Measurements from ENCODE around the gene ERBB4. TPM values are rescaled to one million over a fixed set of nuclear protein-coding genes. Genes with fewer than 3 reads are reported as not detected.

The ERBB4 gene
- polyA plus RNA-seq, 4 donors, result 0.04 to 0.13 TPM; not detected in 2

- no peaks in the 10 kb centered on the region for H3K27me3 ChIP-seq (ENCODE audit: control insufficient read depth in 3 of 3, insufficient read depth in 3 of 3, low read length in 3 of 3)
- H3K9me3 ChIP-seq (ENCODE audit: control insufficient read depth in 2 of 2, insufficient read depth in 1 of 2, low read depth in 1 of 2, low read length in 1 of 2), result no peaks in the 10 kb centered on the region
- DNase-seq, result no peak
- no peaks in the 10 kb centered on the region for H3K36me3 ChIP-seq (ENCODE audit: control insufficient read depth in 3 of 3, insufficient read depth in 2 of 3, low read depth in 1 of 3, low read length in 3 of 3)
- no peak for FAIRE-seq
- H3K27ac ChIP-seq (ENCODE audit: low read depth in 1 of 3, low read length in 2 of 3), result no peak overlapping the region
- WGBS, 3 donors, result 32 to 38% (median 36%) methylated on average over 3 of the region's 3 CpGs
- H3K4me3 ChIP-seq (ENCODE audit: low read depth in 1 of 3, low read length in 3 of 3), result no peak overlapping the region
- no peaks in the 10 kb centered on the region for H3K4me1 ChIP-seq (ENCODE audit: control insufficient read depth in 3 of 3, insufficient read depth in 2 of 3, low read depth in 1 of 3, low read length in 2 of 3)
Measured at GRCh38 chr2:211931314-211931713, 607.3 kb downstream of the ERBB4 start.

GRCh38 chr2:211930331-211930730, 608.3 kb downstream of the ERBB4 start:
- no peak for FAIRE-seq
- Histone ChIP-seq H3K27me3 (ENCODE audit: control insufficient read depth in 3 of 3, insufficient read depth in 3 of 3, low read length in 3 of 3) (no peaks in the 10 kb centered on the region), H3K36me3 (ENCODE audit: control insufficient read depth in 3 of 3, insufficient read depth in 2 of 3, low read depth in 1 of 3, low read length in 3 of 3) (no peaks in the 10 kb centered on the region), H3K4me3 (ENCODE audit: low read depth in 1 of 3, low read length in 3 of 3) (no peak overlapping the region), H3K4me1 (ENCODE audit: control insufficient read depth in 3 of 3, insufficient read depth in 2 of 3, low read depth in 1 of 3, low read length in 2 of 3) (no peaks in the 10 kb centered on the region), H3K9me3 (ENCODE audit: control insufficient read depth in 2 of 2, insufficient read depth in 1 of 2, low read depth in 1 of 2, low read length in 1 of 2) (no peaks in the 10 kb centered on the region), H3K27ac (ENCODE audit: low read depth in 1 of 3, low read length in 2 of 3) (no peak overlapping the region)
- DNase-seq, result no peak
- 23 to 45% (median 32%) methylated on average over 4 of the region's 4 CpGs for WGBS, 3 donors

- no peaks in the 10 kb centered on the region for H3K27me3 ChIP-seq (ENCODE audit: control insufficient read depth in 3 of 3, insufficient read depth in 3 of 3, low read length in 3 of 3)
- WGBS, 3 donors, result 24 to 57% (median 47%) methylated on average over 8 of the region's 8 CpGs
- no peak for FAIRE-seq
- no peak overlapping the region for H3K4me3 ChIP-seq (ENCODE audit: low read depth in 1 of 3, low read length in 3 of 3)
- H3K4me1 ChIP-seq (ENCODE audit: control insufficient read depth in 3 of 3, insufficient read depth in 2 of 3, low read depth in 1 of 3, low read length in 2 of 3), result no peaks in the 10 kb centered on the region
- H3K9me3 ChIP-seq (ENCODE audit: control insufficient read depth in 2 of 2, insufficient read depth in 1 of 2, low read depth in 1 of 2, low read length in 1 of 2), result no peaks in the 10 kb centered on the region
- no peaks in the 10 kb centered on the region for H3K36me3 ChIP-seq (ENCODE audit: control insufficient read depth in 3 of 3, insufficient read depth in 2 of 3, low read depth in 1 of 3, low read length in 3 of 3)
- H3K27ac ChIP-seq (ENCODE audit: low read depth in 1 of 3, low read length in 2 of 3), result no peak overlapping the region
- no peak for DNase-seq
Measured at GRCh38 chr2:211928201-211928600, 610.4 kb downstream of the ERBB4 start.

- H3K9me3 ChIP-seq (ENCODE audit: control insufficient read depth in 2 of 2, insufficient read depth in 1 of 2, low read depth in 1 of 2, low read length in 1 of 2), result no peaks in the 10 kb centered on the region
- H3K27ac ChIP-seq (ENCODE audit: low read depth in 1 of 3, low read length in 2 of 3), result no peak overlapping the region
- H3K4me3 ChIP-seq (ENCODE audit: low read depth in 1 of 3, low read length in 3 of 3), result no peak overlapping the region
- DNase-seq, result no peak
- H3K27me3 ChIP-seq (ENCODE audit: control insufficient read depth in 3 of 3, insufficient read depth in 3 of 3, low read length in 3 of 3), result no peaks in the 10 kb centered on the region
- no peaks in the 10 kb centered on the region for H3K4me1 ChIP-seq (ENCODE audit: control insufficient read depth in 3 of 3, insufficient read depth in 2 of 3, low read depth in 1 of 3, low read length in 2 of 3)
- 60 to 63% (median 63%) methylated on average over 4 of the region's 4 CpGs for WGBS, 3 donors
- FAIRE-seq, result no peak
- H3K36me3 ChIP-seq (ENCODE audit: control insufficient read depth in 3 of 3, insufficient read depth in 2 of 3, low read depth in 1 of 3, low read length in 3 of 3), result no peaks in the 10 kb centered on the region
Measured at GRCh38 chr2:211923019-211923418, 615.6 kb downstream of the ERBB4 start.

DNA sequence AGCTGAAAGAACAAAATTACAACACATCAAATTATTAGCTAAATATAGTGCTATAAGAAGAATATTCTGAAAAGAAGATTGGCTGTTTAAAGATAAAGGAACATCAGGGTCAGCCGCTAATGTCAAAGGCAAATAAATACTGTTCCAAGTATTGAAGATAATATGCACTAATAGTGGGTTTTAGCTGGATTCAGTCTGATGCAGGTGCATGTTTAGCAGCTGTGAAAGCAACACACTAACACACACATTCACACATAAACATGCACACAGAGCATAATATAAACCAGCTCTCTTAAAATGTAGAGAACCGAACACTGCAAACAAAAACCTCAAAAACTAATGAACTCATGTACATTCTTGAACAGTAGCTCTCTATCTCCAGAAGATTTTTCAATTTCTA, 634.6 kb downstream of the ERBB4 start:
- no peaks in the 10 kb centered on the region for H3K36me3 ChIP-seq (ENCODE audit: control insufficient read depth in 3 of 3, insufficient read depth in 2 of 3, low read depth in 1 of 3, low read length in 3 of 3)
- no peaks in the 10 kb centered on the region for H3K4me1 ChIP-seq (ENCODE audit: control insufficient read depth in 3 of 3, insufficient read depth in 2 of 3, low read depth in 1 of 3, low read length in 2 of 3)
- H3K27ac ChIP-seq (ENCODE audit: low read depth in 1 of 3, low read length in 2 of 3), result no peak overlapping the region
- no peak overlapping the region for H3K4me3 ChIP-seq (ENCODE audit: low read depth in 1 of 3, low read length in 3 of 3)
- WGBS, 3 donors, result 73 to 82% (median 77%) methylated on average over 2 of the region's 2 CpGs
- DNase-seq (no peak), FAIRE-seq (no peak)
- no peaks in the 10 kb centered on the region for H3K27me3 ChIP-seq (ENCODE audit: control insufficient read depth in 3 of 3, insufficient read depth in 3 of 3, low read length in 3 of 3)
- H3K9me3 ChIP-seq (ENCODE audit: control insufficient read depth in 2 of 2, insufficient read depth in 1 of 2, low read depth in 1 of 2, low read length in 1 of 2), result no peaks in the 10 kb centered on the region

GRCh38 chr2:211901226-211901846, 637.3 kb downstream of the ERBB4 start:
- Histone ChIP-seq H3K9me3 (ENCODE audit: control insufficient read depth in 2 of 2, insufficient read depth in 1 of 2, low read depth in 1 of 2, low read length in 1 of 2) (no peaks in the 10 kb centered on the region), H3K36me3 (ENCODE audit: control insufficient read depth in 3 of 3, insufficient read depth in 2 of 3, low read depth in 1 of 3, low read length in 3 of 3) (no peaks in the 10 kb centered on the region), H3K27me3 (ENCODE audit: control insufficient read depth in 3 of 3, insufficient read depth in 3 of 3, low read length in 3 of 3) (no peaks in the 10 kb centered on the region), H3K4me1 (ENCODE audit: control insufficient read depth in 3 of 3, insufficient read depth in 2 of 3, low read depth in 1 of 3, low read length in 2 of 3) (no peaks in the 10 kb centered on the region), H3K4me3 (ENCODE audit: low read depth in 1 of 3, low read length in 3 of 3) (no peak overlapping the region), H3K27ac (ENCODE audit: low read depth in 1 of 3, low read length in 2 of 3) (no peak overlapping the region)
- WGBS, 3 donors, result 61 to 74% (median 65%) methylated on average over 6 of the region's 6 CpGs
- FAIRE-seq (no peak), DNase-seq (no peak)

GRCh38 chr2:211900518-211900917, 638.1 kb downstream of the ERBB4 start:
- 80 to 82% (median 82%) methylated on average over 2 of the region's 2 CpGs for WGBS, 3 donors
- H3K4me3 ChIP-seq (ENCODE audit: low read depth in 1 of 3, low read length in 3 of 3), result no peak overlapping the region
- no peaks in the 10 kb centered on the region for H3K9me3 ChIP-seq (ENCODE audit: control insufficient read depth in 2 of 2, insufficient read depth in 1 of 2, low read depth in 1 of 2, low read length in 1 of 2)
- H3K27me3 ChIP-seq (ENCODE audit: control insufficient read depth in 3 of 3, insufficient read depth in 3 of 3, low read length in 3 of 3), result no peaks in the 10 kb centered on the region
- DNase-seq (no peak), FAIRE-seq (no peak)
- H3K4me1 ChIP-seq (ENCODE audit: control insufficient read depth in 3 of 3, insufficient read depth in 2 of 3, low read depth in 1 of 3, low read length in 2 of 3), result no peaks in the 10 kb centered on the region
- H3K27ac ChIP-seq (ENCODE audit: low read depth in 1 of 3, low read length in 2 of 3), result no peak overlapping the region
- H3K36me3 ChIP-seq (ENCODE audit: control insufficient read depth in 3 of 3, insufficient read depth in 2 of 3, low read depth in 1 of 3, low read length in 3 of 3), result no peaks in the 10 kb centered on the region

- 58 to 71% (median 59%) methylated on average over 5 of the region's 5 CpGs for WGBS, 3 donors
- Histone ChIP-seq H3K4me3 (ENCODE audit: low read depth in 1 of 3, low read length in 3 of 3) (no peak overlapping the region), H3K27ac (ENCODE audit: low read depth in 1 of 3, low read length in 2 of 3) (no peak overlapping the region), H3K27me3 (ENCODE audit: control insufficient read depth in 3 of 3, insufficient read depth in 3 of 3, low read length in 3 of 3) (no peaks in the 10 kb centered on the region), H3K4me1 (ENCODE audit: control insufficient read depth in 3 of 3, insufficient read depth in 2 of 3, low read depth in 1 of 3, low read length in 2 of 3) (no peaks in the 10 kb centered on the region), H3K9me3 (ENCODE audit: control insufficient read depth in 2 of 2, insufficient read depth in 1 of 2, low read depth in 1 of 2, low read length in 1 of 2) (no peaks in the 10 kb centered on the region), H3K36me3 (ENCODE audit: control insufficient read depth in 3 of 3, insufficient read depth in 2 of 3, low read depth in 1 of 3, low read length in 3 of 3) (no peaks in the 10 kb centered on the region)
- FAIRE-seq, result no peak
- no peak for DNase-seq
Measured at GRCh38 chr2:211900000-211900399, 638.6 kb downstream of the ERBB4 start.

DNA sequence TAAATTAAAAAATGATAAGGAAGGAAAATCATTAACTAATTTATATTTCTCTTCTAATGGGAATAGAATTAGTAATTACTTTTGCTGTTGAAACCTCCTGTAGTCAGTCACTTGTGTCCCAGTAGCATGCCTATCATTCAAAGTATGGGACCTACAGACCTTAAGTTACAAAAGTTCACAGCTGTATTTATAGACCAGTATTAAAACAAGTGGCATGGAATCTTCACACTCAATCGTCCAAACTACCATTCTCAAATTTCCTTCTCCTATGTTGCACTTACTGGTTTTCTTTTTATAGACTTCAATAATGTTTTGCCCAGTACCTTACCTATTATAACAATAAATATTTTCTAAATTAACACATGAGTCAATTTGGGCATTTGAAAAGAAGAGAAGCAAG, 639.9 kb downstream of the ERBB4 start:
- DNase-seq, result no peak
- Histone ChIP-seq H3K27me3 (ENCODE audit: control insufficient read depth in 3 of 3, insufficient read depth in 3 of 3, low read length in 3 of 3) (no peaks in the 10 kb centered on the region), H3K4me1 (ENCODE audit: control insufficient read depth in 3 of 3, insufficient read depth in 2 of 3, low read depth in 1 of 3, low read length in 2 of 3) (no peaks in the 10 kb centered on the region), H3K36me3 (ENCODE audit: control insufficient read depth in 3 of 3, insufficient read depth in 2 of 3, low read depth in 1 of 3, low read length in 3 of 3) (no peaks in the 10 kb centered on the region), H3K4me3 (ENCODE audit: low read depth in 1 of 3, low read length in 3 of 3) (no peak overlapping the region), H3K27ac (ENCODE audit: low read depth in 1 of 3, low read length in 2 of 3) (no peak overlapping the region), H3K9me3 (ENCODE audit: control insufficient read depth in 2 of 2, insufficient read depth in 1 of 2, low read depth in 1 of 2, low read length in 1 of 2) (no peaks in the 10 kb centered on the region)
- no peak for FAIRE-seq
- WGBS, 3 donors, result 54 to 69% (median 58%) methylated on average over 1 of the region's 1 CpG
